Fibroblast of lung (primary cell): ENCODE results near the gene MROH2A.

ENCODE experiments used
- CTCF ChIP-seq, 2 donors: IDR thresholded peaks in 1 of 2; conservative IDR thresholded peaks in 1 of 2; 1 replicate in 1 of 2; 2 replicates in 1 of 2; pipeline ENCODE4 v1.5.1; 2011 to 2012; ENCODE audit warnings: low read length in 2 of 2, control low read depth in 1 of 2, inconsistent platforms in 1 of 2, low read depth in 1 of 2, mild to moderate bottlenecking in 1 of 2
- EZH2 ChIP-seq: IDR thresholded peaks from 2 replicates; pipeline ENCODE4 v1.5.1; 2012; ENCODE audit warnings: low read length, control low read depth, mild to moderate bottlenecking; ENCODE audit errors: missing control alignments

- TF ChIP-seq CTCF (conservative IDR thresholded peaks at IDR 0.05 in 1 of 2, IDR thresholded peaks at IDR 0.05 in 1 of 2; ENCODE audit: low read depth in 1 of 2, low read length in 2 of 2) (no peak), EZH2 (no peak)
Observed at GRCh38 chr2:233845301-233846060, 67.4 kb downstream of the MROH2A start.
